Measurements from ENCODE around the gene DNAH2. TPM values are rescaled to one million over a fixed set of nuclear protein-coding genes. Genes with fewer than 3 reads are reported as not detected.

Gene DNAH2
- total RNA-seq, 1 experiment from 2014 or later: 0.26 TPM

GRCh38 chr17:7856811-7857712 is 139.5 kb downstream of the DNAH2 start, which contains the start of gene NAA38:
Gene NAA38 (minus strand): TSS chr17:7857559. CDS start chr17:7857463, 96 bp downstream.
- BruUV-seq (replicated peaks): TSS peak; percentile 96
- H3K27ac Mint-ChIP-seq (ENCODE audit: unreplicated experiment): no peak within 1 kb of the TSS
- CTCF ChIA-PET: interaction anchor here (0.5 to 1.1 kb wide), 9 partner anchors 12 to 237 kb away, joined by 3 to 6 read pairs (median 4); partner anchors contain the start of gene KDM6B

GRCh38 chr17:7857713-7858521 is 140.4 kb downstream of the DNAH2 start, which contains the start of gene CYB5D1:
Gene CYB5D1 (plus strand): TSS chr17:7858003. CDS start chr17:7858135, 132 bp downstream.
- no peak within 1 kb of the TSS for H3K27ac Mint-ChIP-seq (ENCODE audit: unreplicated experiment)
- H3K4me3 Mint-ChIP-seq (ENCODE audit: low read depth, unreplicated experiment): no peak within 1 kb of the TSS
- peaks cover 7% of the 10 kb centered on the region for H3K36me3 Mint-ChIP-seq (ENCODE audit: insufficient read depth, unreplicated experiment)
- H3K4me1 Mint-ChIP-seq (ENCODE audit: low read depth, unreplicated experiment): peaks cover 7% of the 10 kb centered on the region
- peak; percentile 78 for DNase-seq
- BruUV-seq (replicated peaks): no TSS peak
- intact Hi-C loops (cut with micrococcal nuclease; ENCODE audit: unreplicated experiment): loop anchor here (1.0 to 10.0 kb wide), 4 partner anchors 15 to 131 kb away; no protein-coding TSS in a partner anchor
- TF ChIP-seq CTCF (IDR thresholded peaks at IDR 0.05; ENCODE audit: unreplicated experiment): no peak
- H3K9me3 Mint-ChIP-seq (ENCODE audit: low read depth, unreplicated experiment): no peaks in the 10 kb centered on the region
- H3K27me3 Mint-ChIP-seq (ENCODE audit: unreplicated experiment): no peaks in the 10 kb centered on the region
- CTCF ChIA-PET: interaction anchor here (0.7 to 1.1 kb wide), 7 partner anchors 13 to 238 kb away, joined by 3 to 5 read pairs (median 4); partner anchors contain the start of gene KDM6B

More at GRCh38 chr17:7856811-7857712, 139.5 kb downstream of the DNAH2 start, which contains the start of gene NAA38:
- DNase-seq: peak; percentile 91
- H3K4me3 Mint-ChIP-seq (ENCODE audit: low read depth, unreplicated experiment): no peak within 1 kb of the TSS
- H3K36me3 Mint-ChIP-seq (ENCODE audit: insufficient read depth, unreplicated experiment): peaks cover 14% of the 10 kb centered on the region
- H3K9me3 Mint-ChIP-seq (ENCODE audit: low read depth, unreplicated experiment): no peaks in the 10 kb centered on the region
- TF ChIP-seq CTCF (IDR thresholded peaks at IDR 0.05; ENCODE audit: unreplicated experiment): no peak
- intact Hi-C loops (cut with micrococcal nuclease; ENCODE audit: unreplicated experiment): loop anchor here (1.0 to 10.0 kb wide), 4 partner anchors 14 to 132 kb away; no protein-coding TSS in a partner anchor
- H3K27me3 Mint-ChIP-seq (ENCODE audit: unreplicated experiment): no peaks in the 10 kb centered on the region
- H3K4me1 Mint-ChIP-seq (ENCODE audit: low read depth, unreplicated experiment): no peaks in the 10 kb centered on the region

- Mint-ChIP-seq H3K9me3 (ENCODE audit: low read depth, unreplicated experiment) (no peaks in the 10 kb centered on the region), H3K27ac (ENCODE audit: unreplicated experiment) (no peak overlapping the region), H3K4me3 (ENCODE audit: low read depth, unreplicated experiment) (no peak overlapping the region), H3K36me3 (ENCODE audit: insufficient read depth, unreplicated experiment) (peaks cover 4% of the 10 kb centered on the region), H3K4me1 (ENCODE audit: low read depth, unreplicated experiment) (peaks cover 9% of the 10 kb centered on the region), H3K27me3 (ENCODE audit: unreplicated experiment) (no peaks in the 10 kb centered on the region)
- no peak for TF ChIP-seq CTCF (IDR thresholded peaks at IDR 0.05; ENCODE audit: unreplicated experiment)
- peak; percentile 57 for DNase-seq
- intact Hi-C loops (cut with micrococcal nuclease; ENCODE audit: unreplicated experiment): loop anchor here (10.0 kb wide), 1 partner anchor 114 kb away; no protein-coding TSS in a partner anchor
- no TSS peak for BruUV-seq (replicated peaks)
- CTCF ChIA-PET: no interaction called here
Observed at GRCh38 chr17:7858522-7858810, 140.9 kb downstream of the DNAH2 start.

GRCh38 chr17:7859028-7859427 is 141.5 kb downstream of the DNAH2 start:
- Mint-ChIP-seq H3K4me1 (ENCODE audit: low read depth, unreplicated experiment) (peaks cover 9% of the 10 kb centered on the region), H3K36me3 (ENCODE audit: insufficient read depth, unreplicated experiment) (peaks cover 4% of the 10 kb centered on the region), H3K27ac (ENCODE audit: unreplicated experiment) (no peak overlapping the region), H3K27me3 (ENCODE audit: unreplicated experiment) (no peaks in the 10 kb centered on the region), H3K4me3 (ENCODE audit: low read depth, unreplicated experiment) (no peak overlapping the region), H3K9me3 (ENCODE audit: low read depth, unreplicated experiment) (no peaks in the 10 kb centered on the region)
- no TSS peak for BruUV-seq (replicated peaks)
- no peak for TF ChIP-seq CTCF (IDR thresholded peaks at IDR 0.05; ENCODE audit: unreplicated experiment)
- CTCF ChIA-PET: no interaction called here
- intact Hi-C loops (cut with micrococcal nuclease; ENCODE audit: unreplicated experiment): loop anchor here (10.0 kb wide), 1 partner anchor 114 kb away; no protein-coding TSS in a partner anchor
- DNase-seq: no peak
